ENCODE measurements around the gene PMM2.

Gene PMM2

GRCh38 chr16:8877894-8878522 is 80.4 kb downstream of the PMM2 start:
- H3K4me3 ChIP-seq (ENCODE audit: low read depth, low read length): no peak overlapping the region
- no peak for TF ChIP-seq CTCF (IDR thresholded peaks at IDR 0.05; ENCODE audit: borderline replicate concordance, insufficient read depth, low read depth, low read length)

GRCh38 chr16:8878523-8878911 is 80.9 kb downstream of the PMM2 start:
- no peak overlapping the region for H3K4me3 ChIP-seq (ENCODE audit: low read depth, low read length)
- TF ChIP-seq CTCF (IDR thresholded peaks at IDR 0.05; ENCODE audit: borderline replicate concordance, insufficient read depth, low read depth, low read length): no peak

- H3K4me3 ChIP-seq (ENCODE audit: low read depth, low read length): no peak overlapping the region
- no peak for TF ChIP-seq CTCF (IDR thresholded peaks at IDR 0.05; ENCODE audit: borderline replicate concordance, insufficient read depth, low read depth, low read length)
Observed at GRCh38 chr16:8880839-8881510, 83.3 kb downstream of the PMM2 start.

- H3K4me3 ChIP-seq (ENCODE audit: low read depth, low read length): no peak within 1 kb of the TSS
- no peak for TF ChIP-seq CTCF (IDR thresholded peaks at IDR 0.05; ENCODE audit: borderline replicate concordance, insufficient read depth, low read depth, low read length)
Observed at GRCh38 chr16:8882041-8882617, 84.5 kb downstream of the PMM2 start, which contains the start of gene LITAFD. TSS of gene LITAFD (plus strand) at chr16:8882351. CDS start at chr16:8884356, 2,005 bp downstream.

- H3K4me3 ChIP-seq (ENCODE audit: low read depth, low read length): no peak overlapping the region
- TF ChIP-seq CTCF (IDR thresholded peaks at IDR 0.05; ENCODE audit: borderline replicate concordance, insufficient read depth, low read depth, low read length): no peak
Observed at GRCh38 chr16:8882725-8883377, 85.2 kb downstream of the PMM2 start.

GRCh38 chr16:8885674-8886592 is 88.3 kb downstream of the PMM2 start:
- H3K4me3 ChIP-seq (ENCODE audit: low read depth, low read length): no peak overlapping the region
- no peak for TF ChIP-seq CTCF (IDR thresholded peaks at IDR 0.05; ENCODE audit: borderline replicate concordance, insufficient read depth, low read depth, low read length)
